Hepatocyte (in vitro differentiated cells): ENCODE results near the gene LARP4B.

ENCODE experiments used
- EZH2 ChIP-seq: fragments of 200-600 bp; sonication (generic); IDR thresholded peaks from 2 replicates; pipeline ENCODE4 v1.6.1; 2016; ENCODE audit warnings: antibody characterized with exemption, mild to moderate bottlenecking, borderline replicate concordance
- TF ChIP-seq, protein P1 (sequence below): fragments of 200-600 bp; sonication (generic); IDR thresholded peaks from 2 replicates; pipeline ENCODE4 v1.5.1; 2016; ENCODE audit warnings: antibody characterized with exemption, mild to moderate bottlenecking; ENCODE audit not compliant: poor library complexity

DNA sequence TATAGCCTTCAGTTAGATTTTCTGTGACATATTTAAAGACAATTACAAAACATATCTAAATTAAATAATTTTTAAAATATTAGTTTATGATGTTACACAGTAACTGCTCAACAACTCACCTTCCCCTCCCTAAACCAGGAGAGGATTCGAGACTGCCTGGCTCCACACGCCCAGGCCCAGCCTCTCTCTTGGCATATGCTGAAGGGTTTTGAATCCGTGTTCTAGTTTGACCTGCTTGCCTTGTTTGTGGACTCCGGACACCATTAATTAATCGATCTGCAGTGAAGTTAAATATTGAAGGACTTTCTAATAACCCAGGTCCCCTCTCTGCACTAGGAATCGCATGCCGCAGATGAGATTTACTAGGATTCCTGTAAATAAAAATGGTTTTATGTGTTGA is 106.6 kb downstream of the LARP4B start:
- TF ChIP-seq, protein P1, sequence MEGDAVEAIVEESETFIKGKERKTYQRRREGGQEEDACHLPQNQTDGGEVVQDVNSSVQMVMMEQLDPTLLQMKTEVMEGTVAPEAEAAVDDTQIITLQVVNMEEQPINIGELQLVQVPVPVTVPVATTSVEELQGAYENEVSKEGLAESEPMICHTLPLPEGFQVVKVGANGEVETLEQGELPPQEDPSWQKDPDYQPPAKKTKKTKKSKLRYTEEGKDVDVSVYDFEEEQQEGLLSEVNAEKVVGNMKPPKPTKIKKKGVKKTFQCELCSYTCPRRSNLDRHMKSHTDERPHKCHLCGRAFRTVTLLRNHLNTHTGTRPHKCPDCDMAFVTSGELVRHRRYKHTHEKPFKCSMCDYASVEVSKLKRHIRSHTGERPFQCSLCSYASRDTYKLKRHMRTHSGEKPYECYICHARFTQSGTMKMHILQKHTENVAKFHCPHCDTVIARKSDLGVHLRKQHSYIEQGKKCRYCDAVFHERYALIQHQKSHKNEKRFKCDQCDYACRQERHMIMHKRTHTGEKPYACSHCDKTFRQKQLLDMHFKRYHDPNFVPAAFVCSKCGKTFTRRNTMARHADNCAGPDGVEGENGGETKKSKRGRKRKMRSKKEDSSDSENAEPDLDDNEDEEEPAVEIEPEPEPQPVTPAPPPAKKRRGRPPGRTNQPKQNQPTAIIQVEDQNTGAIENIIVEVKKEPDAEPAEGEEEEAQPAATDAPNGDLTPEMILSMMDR, result no peak
- no peak for TF ChIP-seq EZH2
